Right atrium auricular region (tissue), 2 donors: Measurements from ENCODE around the gene GBE1. TPM values are rescaled to one million over a fixed set of nuclear protein-coding genes. Genes with fewer than 3 reads are reported as not detected.

Experiments
- DNase-seq: peaks from one replicate; pipeline ENCODE4 v3.0.0-alpha.2; 2019; ENCODE audit warnings: low spot score
- H3K27ac ChIP-seq, 2 donors: fragments of 200-600 bp; sonication (generic); 1 replicate in 1 of 2; 2 replicates in 1 of 2; pipeline ENCODE4 v1.5.1; 2016 to 2019
- H3K27me3 ChIP-seq, 2 donors: fragments of 200-600 bp; sonication (generic); one replicate each; pipeline versions ENCODE4 v1.5.1 to v1.6.0; 2017 to 2019
- H3K36me3 ChIP-seq: fragments of 200-600 bp; sonication (generic); one replicate; pipeline ENCODE4 v1.5.1; 2016
- H3K4me1 ChIP-seq, 2 donors: fragments of 200-600 bp; sonication (generic); one replicate each; pipeline versions ENCODE4 v1.5.1 to v1.6.0; 2017 to 2019
- H3K4me3 ChIP-seq, 2 donors: fragments of 200-600 bp; sonication (generic); 1 replicate in 1 of 2; 2 replicates in 1 of 2; pipeline ENCODE4 v1.5.1; 2017 to 2019; ENCODE audit warnings: mild to moderate bottlenecking in 1 of 2, moderate library complexity in 1 of 2
- H3K9me3 ChIP-seq, 2 donors: fragments of 200-600 bp; sonication (generic); one replicate each; pipeline ENCODE4 v1.5.1; 2019
- CTCF ChIP-seq, 2 donors: fragments of 200-600 bp; sonication (generic); IDR thresholded peaks; one replicate each; pipeline ENCODE4 v1.5.1; 2019; ENCODE audit warnings: antibody characterized with exemption in 2 of 2
- total RNA-seq, 2 donors: library from RNA; depleted of rRNA; stranded (reverse); fragments of >200 nt; gene quantifications; one replicate each; pipeline ENCODE4 v1.1.0, GENCODE V29; 2016

GBE1 gene
- total RNA-seq, 2 donors from 2014 or later, result 52.5 to 72.6 TPM

- DNase-seq, result no peak
- no peak overlapping the region for H3K4me3 ChIP-seq
- no peaks in the 10 kb centered on the region for H3K4me1 ChIP-seq
- no peaks in the 10 kb centered on the region for H3K9me3 ChIP-seq
- TF ChIP-seq CTCF (IDR thresholded peaks at IDR 0.05), result no peak
- H3K27ac ChIP-seq, result no peak overlapping the region
- no peaks in the 10 kb centered on the region for H3K27me3 ChIP-seq
- H3K36me3 ChIP-seq, result peaks cover 62% of the 10 kb centered on the region
Measured at GRCh38 chr3:81531846-81532245, 229.6 kb downstream of the GBE1 start.

GRCh38 chr3:81531263-81531662 lies 230.2 kb downstream of the GBE1 start:
- Histone ChIP-seq H3K27ac (no peak overlapping the region), H3K36me3 (peaks cover 61% of the 10 kb centered on the region), H3K4me1 (no peaks in the 10 kb centered on the region), H3K4me3 (no peak overlapping the region), H3K9me3 (no peaks in the 10 kb centered on the region), H3K27me3 (no peaks in the 10 kb centered on the region)
- TF ChIP-seq CTCF (IDR thresholded peaks at IDR 0.05), result no peak
- no peak for DNase-seq

- no peak for TF ChIP-seq CTCF (IDR thresholded peaks at IDR 0.05)
- DNase-seq, result no peak
- H3K9me3 ChIP-seq, result no peaks in the 10 kb centered on the region
- peaks cover 52% of the 10 kb centered on the region for H3K36me3 ChIP-seq
- H3K4me3 ChIP-seq, result no peak overlapping the region
- H3K27me3 ChIP-seq, result no peaks in the 10 kb centered on the region
- H3K27ac ChIP-seq, result no peak overlapping the region
- no peaks in the 10 kb centered on the region for H3K4me1 ChIP-seq
Measured at GRCh38 chr3:81530180-81530939, 231.1 kb downstream of the GBE1 start.

- Histone ChIP-seq H3K9me3 (no peaks in the 10 kb centered on the region), H3K27ac (no peak overlapping the region), H3K36me3 (no peaks in the 10 kb centered on the region), H3K27me3 (no peaks in the 10 kb centered on the region), H3K4me3 (no peak overlapping the region), H3K4me1 (no peaks in the 10 kb centered on the region)
- TF ChIP-seq CTCF (IDR thresholded peaks at IDR 0.05), result no peak
- no peak for DNase-seq
Measured at GRCh38 chr3:81521855-81522254, 239.6 kb downstream of the GBE1 start.

GRCh38 chr3:81518945-81519344 lies 242.5 kb downstream of the GBE1 start:
- Histone ChIP-seq H3K4me1 (no peaks in the 10 kb centered on the region), H3K27me3 (no peaks in the 10 kb centered on the region), H3K4me3 (no peak overlapping the region), H3K27ac (no peak overlapping the region), H3K9me3 (no peaks in the 10 kb centered on the region), H3K36me3 (no peaks in the 10 kb centered on the region)
- TF ChIP-seq CTCF (IDR thresholded peaks at IDR 0.05), result no peak
- DNase-seq, result no peak

GRCh38 chr3:81516042-81516441 lies 245.4 kb downstream of the GBE1 start:
- Histone ChIP-seq H3K36me3 (no peaks in the 10 kb centered on the region), H3K27me3 (no peaks in the 10 kb centered on the region), H3K9me3 (no peaks in the 10 kb centered on the region), H3K4me1 (no peaks in the 10 kb centered on the region), H3K4me3 (no peak overlapping the region), H3K27ac (no peak overlapping the region)
- no peak for TF ChIP-seq CTCF (IDR thresholded peaks at IDR 0.05)
- DNase-seq, result no peak
